HepG2 (cell line): ENCODE data around the gene NCOA1. TPM values are rescaled to one million over a fixed set of nuclear protein-coding genes. Genes with fewer than 3 reads are reported as not detected.

Experiments
- ATAC-seq: fragments of 200-7000 bp; cut with Tn5 transposase; 3 replicates; pipeline ENCODE4 v1.9.1; 2020; ENCODE audit warnings: mild to moderate bottlenecking, moderate library complexity
- BruUV-seq: library from RNA; stranded (reverse); fragments of 400-500 nt; replicated peaks from 2 replicates; lab custom pipeline; 2021; lab: Mats Ljungman, UMichigan
- CTCF ChIA-PET: fragments of 300-600 bp; formaldehyde crosslinking; extraction: SDS; loops from one replicate; lab custom pipeline; 2021; ENCODE audit warnings: low total read pairs, inconsistent platforms, low intra/inter-chr PET ratio; lab: Yijun Ruan, JAX
- POLR2A ChIA-PET: fragments of 350-600 bp; sonication (Branson Sonifier 250); formaldehyde crosslinking; loops from one replicate; lab custom pipeline; 2020; ENCODE audit warnings: antibody characterized with exemption, inconsistent platforms; lab: Yijun Ruan, JAX
- DNase-seq: peaks from one replicate; pipeline ENCODE4 v3.0.0-alpha.2; 2015; ENCODE audit warnings: low spot score
- FAIRE-seq: peaks from 3 replicates; lab custom pipeline; 2011; peaks lifted over from hg19 to GRCh38; lab: Jason Lieb, UNC
- H2AFZ ChIP-seq: one replicate; pipeline ENCODE4 v1.6.1; 2011; ENCODE audit warnings: low read length, inconsistent platforms
- H3K27ac ChIP-seq: fragments of 300-600 bp; 3 replicates; pipeline ENCODE4 v1.8.0; 2011; ENCODE audit warnings: mixed run types, mild to moderate bottlenecking, mixed read lengths, low read length, inconsistent platforms; ENCODE audit not compliant: insufficient read depth; ENCODE audit errors: extremely low read length
- H3K27me3 ChIP-seq, 2 experiments: fragments of 200-600 bp in 1 of 2; 2 replicates in 1 of 2; 3 replicates in 1 of 2; pipeline versions ENCODE4 v1.6.0 to v1.8.0; 2011; ENCODE audit warnings: low read length in 2 of 2, mild to moderate bottlenecking in 2 of 2, moderate library complexity in 2 of 2, inconsistent platforms in 1 of 2; ENCODE audit not compliant: insufficient read depth in 2 of 2, control insufficient read depth in 1 of 2
- H3K36me3 ChIP-seq, 2 experiments: fragments of 200-600 bp in 1 of 2; replicated peaks in 1 of 2; 2 replicates in 1 of 2; 3 replicates in 1 of 2; pipeline versions ENCODE4 v1.5.1 to v1.8.0; 2011; ENCODE audit warnings: low read length in 2 of 2, inconsistent platforms in 1 of 2; ENCODE audit not compliant: insufficient read depth in 2 of 2, control insufficient read depth in 1 of 2
- H3K4me1 ChIP-seq: 2 replicates; pipeline ENCODE4 v1.5.1; 2012; ENCODE audit warnings: low read length, inconsistent platforms; ENCODE audit not compliant: insufficient read depth
- H3K4me2 ChIP-seq: 2 replicates; pipeline ENCODE4 v1.6.0; 2011; ENCODE audit warnings: low read depth, low read length, inconsistent platforms
- H3K4me3 ChIP-seq, 3 experiments: fragments of 200-600 bp in 1 of 3; sonication (generic), shearing (Covaris generic) in 1 of 3; replicated peaks in 1 of 3; 2 replicates each; pipeline ENCODE4 v1.5.1; 2011 to 2016; ENCODE audit warnings: low read length in 3 of 3, inconsistent platforms in 2 of 3, low read depth in 2 of 3, mild to moderate bottlenecking in 2 of 3, control low read depth in 1 of 3, mixed read lengths in 1 of 3; ENCODE audit not compliant: insufficient read depth in 1 of 3
- H3K79me2 ChIP-seq: one replicate; pipeline ENCODE4 v1.6.1; 2011; ENCODE audit warnings: low read length, inconsistent platforms; ENCODE audit not compliant: insufficient read depth
- H3K9ac ChIP-seq: 2 replicates; pipeline ENCODE4 v1.6.0; 2011; ENCODE audit warnings: mild to moderate bottlenecking, low read depth, low read length, inconsistent platforms; ENCODE audit not compliant: insufficient read depth
- H3K9me3 ChIP-seq: 2 replicates; pipeline ENCODE4 v1.5.1; 2012; ENCODE audit warnings: mild to moderate bottlenecking, low read length
- H4K20me1 ChIP-seq: 2 replicates; pipeline ENCODE4 v1.6.0; 2011; ENCODE audit warnings: inconsistent platforms, mild to moderate bottlenecking, low read length, moderate library complexity; ENCODE audit not compliant: insufficient read depth
- AFF4 ChIP-seq: sonication (generic); formaldehyde crosslinking; IDR thresholded peaks from 2 replicates; pipeline ENCODE4 v1.4.0; 2020; ENCODE audit warnings: missing genetic modification reagents
- ELF4 ChIP-seq: sonication (generic); formaldehyde crosslinking; IDR thresholded peaks from 2 replicates; pipeline ENCODE4 v1.5.0; 2020; ENCODE audit warnings: missing genetic modification reagents, mild to moderate bottlenecking, moderate library complexity, borderline replicate concordance
- ERF ChIP-seq: IDR thresholded peaks from 2 replicates; pipeline ENCODE4 v1.6.1; 2018; ENCODE audit warnings: missing biosample characterization, missing genetic modification reagents
- KDM5B ChIP-seq: sonication (generic); formaldehyde crosslinking; IDR thresholded peaks from 2 replicates; pipeline ENCODE4 v1.4.0; 2020; ENCODE audit warnings: missing genetic modification reagents, mild to moderate bottlenecking, borderline replicate concordance
- MYNN ChIP-seq: sonication (generic); formaldehyde crosslinking; IDR thresholded peaks from 2 replicates; pipeline ENCODE4 v1.4.0; 2020; ENCODE audit warnings: mild to moderate bottlenecking, low read depth, missing genetic modification reagents
- MZF1 ChIP-seq: sonication (generic); formaldehyde crosslinking; IDR thresholded peaks from 2 replicates; pipeline ENCODE4 v1.8.1; 2023; ENCODE audit warnings: mild to moderate bottlenecking, missing genetic modification reagents, borderline replicate concordance
- NFE2L1 ChIP-seq: sonication (generic); formaldehyde crosslinking; IDR thresholded peaks from 2 replicates; pipeline ENCODE4 v1.4.0; 2020; ENCODE audit warnings: missing genetic modification reagents, mild to moderate bottlenecking, borderline replicate concordance
- NFKB2 ChIP-seq: sonication (generic); formaldehyde crosslinking; IDR thresholded peaks from 2 replicates; pipeline ENCODE4 v1.4.0; 2020; ENCODE audit warnings: missing genetic modification reagents, borderline replicate concordance
- POLR2AphosphoS5 ChIP-seq: IDR thresholded peaks from 2 replicates; pipeline ENCODE4 v1.6.1; 2012; ENCODE audit warnings: low read depth, low read length
- SNAI1 ChIP-seq: sonication (generic); formaldehyde crosslinking; IDR thresholded peaks from 2 replicates; pipeline ENCODE4 v1.5.0; 2020; ENCODE audit warnings: mild to moderate bottlenecking, missing genetic modification reagents, borderline replicate concordance
- SP5 ChIP-seq: IDR thresholded peaks from 2 replicates; pipeline ENCODE4 v1.6.1; 2016; ENCODE audit warnings: low read depth, borderline replicate concordance
- UBTF ChIP-seq: sonication (generic); formaldehyde crosslinking; IDR thresholded peaks from 2 replicates; pipeline ENCODE4 v1.4.0; 2020; ENCODE audit warnings: mild to moderate bottlenecking, missing genetic modification reagents
- ZFAT ChIP-seq: sonication (generic); formaldehyde crosslinking; conservative IDR thresholded peaks from 2 replicates; pipeline ENCODE4 v1.8.1; 2023; ENCODE audit warnings: missing genetic modification reagents, inconsistent platforms
- ZKSCAN8 ChIP-seq: IDR thresholded peaks from 2 replicates; pipeline ENCODE4 v1.6.1; 2016; ENCODE audit warnings: borderline replicate concordance, missing genetic modification reagents, missing compliant biosample characterization
- ZNF432 ChIP-seq: sonication (generic); formaldehyde crosslinking; IDR thresholded peaks from 2 replicates; pipeline ENCODE4 v1.5.0; 2020; ENCODE audit warnings: missing genetic modification reagents, mild to moderate bottlenecking, borderline replicate concordance
- ZNF547 ChIP-seq: sonication (generic); formaldehyde crosslinking; IDR thresholded peaks from 2 replicates; pipeline ENCODE4 v1.5.1; 2020; ENCODE audit warnings: mild to moderate bottlenecking, missing genetic modification reagents
- ZNF589 ChIP-seq: sonication (generic); formaldehyde crosslinking; conservative IDR thresholded peaks from 2 replicates; pipeline ENCODE4 v1.8.0; 2022; ENCODE audit warnings: mild to moderate bottlenecking, moderate library complexity, missing genetic modification reagents
- ZNF720 ChIP-seq: sonication (generic); formaldehyde crosslinking; IDR thresholded peaks from 2 replicates; pipeline ENCODE4 v1.4.0; 2020; ENCODE audit warnings: missing genetic modification reagents
- WGBS: methylation state at CpG from one replicate; pipeline ENCODE4 v1.1.6; 2017; ENCODE audit warnings: low lambda C conversion rate; 5-methylcytosine and 5-hydroxymethylcytosine counted together
- in situ Hi-C: cut with HindIII; loops from 2 replicates; pipeline ENCODE4 v1.10.0; 2017; ENCODE audit warnings: low pct_unique_long_range_greater_than_20kb; ENCODE audit not compliant: extremely low pct_ligation_motif_present
- intact Hi-C: fragments of 100-400 bp; cut with micrococcal nuclease; formaldehyde crosslinking; loops from one replicate; pipeline ENCODE4 v1.10.0; 2022; ENCODE audit not compliant: unreplicated experiment
- polyA plus RNA-seq, 8 experiments: library from polyadenylated mRNA; depleted of rRNA in 3 of 8; stranded (reverse) in 7 of 8; unstranded in 1 of 8; fragments of >200 nt; fragmentation: Illumina TruSeq in 4 of 8; extraction: Trizol in 4 of 8; gene quantifications; 2 replicates each; pipeline versions ENCODE4 v1.2.1 to v1.2.3, GENCODE V29; 2011 to 2016; ENCODE audit warnings: low read depth in 4 of 8, missing spikeins in 1 of 8, mixed read lengths in 1 of 8; ENCODE audit not compliant: insufficient read depth in 1 of 8
- total RNA-seq, 5 experiments: library from RNA; depleted of rRNA; stranded (reverse); fragments of >200 nt; fragmentation: Illumina TruSeq; extraction: Trizol; gene quantifications; 2 replicates each; pipeline ENCODE4 v1.2.3, GENCODE V29; 2016; ENCODE audit warnings: low read depth in 1 of 5
- TF ChIP-seq, protein P1 (sequence below): sonication (generic); formaldehyde crosslinking; IDR thresholded peaks from 2 replicates; pipeline ENCODE4 v1.5.0; 2020; ENCODE audit warnings: missing genetic modification reagents

NCOA1 gene
- total and polyA plus RNA-seq, 2 of the 13 experiments (the other 11 are each of a cell fraction or from before 2014, with no cell fraction given), result 10.0 to 10.4 TPM

GRCh38 chr2:24620936-24621335, 129.9 kb downstream of the NCOA1 start:
- intact Hi-C loops, result no loop called here
- no TSS peak for BruUV-seq
- CTCF ChIA-PET, result no interaction called here
- H4K20me1 ChIP-seq, result no peaks in the 10 kb centered on the region
- H3K27ac ChIP-seq, result no peak overlapping the region
- POLR2A ChIA-PET, result no interaction called here
- H3K27me3 ChIP-seq, result no peaks in the 10 kb centered on the region
- WGBS, result 91% methylated on average over 2 of the region's 2 CpGs
- no peak overlapping the region for H3K4me3 ChIP-seq
- no peak overlapping the region for H3K4me2 ChIP-seq
- ATAC-seq (no peak), FAIRE-seq (no peak), DNase-seq (no peak)
- in situ Hi-C loops, result no loop called here
- H3K36me3 ChIP-seq, result no peaks in the 10 kb centered on the region
- no peaks in the 10 kb centered on the region for H3K4me1 ChIP-seq
- no peak overlapping the region for H3K9ac ChIP-seq
- no peaks in the 10 kb centered on the region for H3K9me3 ChIP-seq
- H3K79me2 ChIP-seq, result no peaks in the 10 kb centered on the region
- H2AFZ ChIP-seq, result no peak overlapping the region
- TF ChIP-seq MZF1, result no peak
- TF ChIP-seq ZNF589 (CRISPR knock-in tag), result no peak
- no peak for TF ChIP-seq ZNF720
- TF ChIP-seq ZKSCAN8 (CRISPR knock-in tag), result no peak
- no peak for TF ChIP-seq SP5
- TF ChIP-seq POLR2AphosphoS5, result no peak
- no peak for TF ChIP-seq SNAI1 (CRISPR knock-in tag)
- no peak for TF ChIP-seq UBTF
- no peak for TF ChIP-seq ERF (CRISPR knock-in tag)
- no peak for TF ChIP-seq ELF4
- TF ChIP-seq AFF4, result no peak
- no peak for TF ChIP-seq ZNF432 (CRISPR knock-in tag)
- no peak for TF ChIP-seq ZFAT (CRISPR knock-in tag)
- no peak for TF ChIP-seq NFE2L1 (CRISPR knock-in tag)
- TF ChIP-seq, protein P1, sequence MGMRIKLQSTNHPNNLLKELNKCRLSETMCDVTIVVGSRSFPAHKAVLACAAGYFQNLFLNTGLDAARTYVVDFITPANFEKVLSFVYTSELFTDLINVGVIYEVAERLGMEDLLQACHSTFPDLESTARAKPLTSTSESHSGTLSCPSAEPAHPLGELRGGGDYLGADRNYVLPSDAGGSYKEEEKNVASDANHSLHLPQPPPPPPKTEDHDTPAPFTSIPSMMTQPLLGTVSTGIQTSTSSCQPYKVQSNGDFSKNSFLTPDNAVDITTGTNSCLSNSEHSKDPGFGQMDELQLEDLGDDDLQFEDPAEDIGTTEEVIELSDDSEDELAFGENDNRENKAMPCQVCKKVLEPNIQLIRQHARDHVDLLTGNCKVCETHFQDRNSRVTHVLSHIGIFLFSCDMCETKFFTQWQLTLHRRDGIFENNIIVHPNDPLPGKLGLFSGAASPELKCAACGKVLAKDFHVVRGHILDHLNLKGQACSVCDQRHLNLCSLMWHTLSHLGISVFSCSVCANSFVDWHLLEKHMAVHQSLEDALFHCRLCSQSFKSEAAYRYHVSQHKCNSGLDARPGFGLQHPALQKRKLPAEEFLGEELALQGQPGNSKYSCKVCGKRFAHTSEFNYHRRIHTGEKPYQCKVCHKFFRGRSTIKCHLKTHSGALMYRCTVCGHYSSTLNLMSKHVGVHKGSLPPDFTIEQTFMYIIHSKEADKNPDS, result no peak
- TF ChIP-seq NFKB2 (CRISPR knock-in tag), result no peak
- no peak for TF ChIP-seq MYNN (CRISPR knock-in tag)
- TF ChIP-seq ZNF547 (CRISPR knock-in tag), result no peak
- TF ChIP-seq KDM5B (CRISPR knock-in tag), result no peak
